HCT116 (cell line): ENCODE results near the gene ATP4A.

Experiments used
- CBX3 ChIP-seq: IDR thresholded peaks from 2 replicates; pipeline ENCODE4 v1.6.1; 2012; ENCODE audit warnings: low read depth
- CEBPB ChIP-seq: IDR thresholded peaks from 2 replicates; pipeline ENCODE4 v1.6.1; 2012; ENCODE audit warnings: low read depth
- CTCF ChIP-seq, 3 experiments: fragments of 200-600 bp in 1 of 3; sonication (generic) in 1 of 3; IDR thresholded peaks in 2 of 3; conservative IDR thresholded peaks in 1 of 3; 2 replicates each; pipeline ENCODE4 v1.5.1; 2012 to 2017; ENCODE audit warnings: low read depth in 2 of 3, low read length in 2 of 3, antibody characterized with exemption in 1 of 3, borderline replicate concordance in 1 of 3, control low read depth in 1 of 3, mild to moderate bottlenecking in 1 of 3, mixed read lengths in 1 of 3, mixed run types in 1 of 3, moderate library complexity in 1 of 3; ENCODE audit not compliant: insufficient read depth in 1 of 3
- EZH2 ChIP-seq: fragments of 200-600 bp; sonication (generic); IDR thresholded peaks from 2 replicates; pipeline ENCODE4 v1.6.1; 2017; ENCODE audit warnings: antibody characterized with exemption, mixed run types
- EZH2phosphoT487 ChIP-seq: fragments of 200-600 bp; IDR thresholded peaks from 2 replicates; pipeline ENCODE4 v1.6.1; 2018; ENCODE audit warnings: antibody characterized with exemption, borderline replicate concordance
- MAX ChIP-seq: IDR thresholded peaks from 2 replicates; pipeline ENCODE4 v1.6.1; 2012
- POLR2A ChIP-seq: IDR thresholded peaks from 2 replicates; pipeline ENCODE4 v1.7.0; 2011; ENCODE audit warnings: borderline replicate concordance; ENCODE audit not compliant: insufficient read depth, insufficient read length; ENCODE audit errors: extremely low read depth
- POLR2AphosphoS5 ChIP-seq: IDR thresholded peaks from 2 replicates; pipeline ENCODE4 v1.6.1; 2011; ENCODE audit warnings: mild to moderate bottlenecking, low read depth, low read length, moderate library complexity
- REST ChIP-seq: IDR thresholded peaks from 2 replicates; pipeline ENCODE4 v1.6.1; 2012; ENCODE audit warnings: low read depth
- YY1 ChIP-seq: IDR thresholded peaks from 2 replicates; pipeline ENCODE4 v1.6.1; 2011; ENCODE audit warnings: low read length, low read depth, moderate library complexity, mild to moderate bottlenecking; ENCODE audit not compliant: insufficient replicate concordance; ENCODE audit errors: extremely low read depth
- ZBTB33 ChIP-seq: IDR thresholded peaks from 2 replicates; pipeline ENCODE4 v1.6.1; 2011; ENCODE audit warnings: mild to moderate bottlenecking, low read length, moderate library complexity; ENCODE audit not compliant: insufficient replicate concordance; ENCODE audit errors: extremely low read depth
- ZNF274 ChIP-seq: fragments of 200-500 bp; sonication (Bioruptor generic); IDR thresholded peaks from 2 replicates; pipeline ENCODE4 v1.6.1; 2014; ENCODE audit warnings: mild to moderate bottlenecking, low read depth, low read length, inconsistent platforms

- no peak for TF ChIP-seq YY1
- no peak for TF ChIP-seq POLR2A
- no peak for TF ChIP-seq EZH2
- TF ChIP-seq MAX, result no peak
- TF ChIP-seq CTCF (IDR thresholded peaks at IDR 0.05 in 2 of 3, conservative IDR thresholded peaks at IDR 0.05 in 1 of 3; ENCODE audit: borderline replicate concordance in 1 of 3, insufficient read depth in 1 of 3, low read depth in 2 of 3, low read length in 2 of 3), result no peak
- no peak for TF ChIP-seq POLR2AphosphoS5
- TF ChIP-seq CEBPB, result no peak
- no peak for TF ChIP-seq ZBTB33
- no peak for TF ChIP-seq CBX3
- no peak for TF ChIP-seq ZNF274
- TF ChIP-seq REST, result no peak
- TF ChIP-seq EZH2phosphoT487, result no peak
These were observed 23.0 kb downstream of the ATP4A start for GRCh38 chr19:35540356-35540927.
